Keratinocyte (primary cell): Measurements from ENCODE around the gene PRKAR1A. TPM values are rescaled to one million over a fixed set of nuclear protein-coding genes. Genes with fewer than 3 reads are reported as not detected.

Source experiments
- DNase-seq: peaks from one replicate; pipeline ENCODE4 v3.0.0-alpha.2; 2011; ENCODE audit warnings: low read depth, missing footprints, low spot score
- FAIRE-seq: peaks from 2 replicates; lab custom pipeline; 2011; peaks lifted over from hg19 to GRCh38; lab: Jason Lieb, UNC
- H2AFZ ChIP-seq: 2 replicates; pipeline ENCODE4 v1.6.0; 2012; ENCODE audit warnings: low read length, control low read depth, inconsistent platforms; ENCODE audit not compliant: control insufficient read depth
- H3K27ac ChIP-seq: 2 replicates; pipeline ENCODE4 v1.5.1; 2011; ENCODE audit warnings: low read length; ENCODE audit not compliant: control insufficient read depth, insufficient read depth
- H3K27me3 ChIP-seq: 3 replicates; pipeline ENCODE4 v1.6.0; 2011; ENCODE audit warnings: low read length; ENCODE audit not compliant: control insufficient read depth, insufficient read depth; ENCODE audit errors: extremely low read depth
- H3K36me3 ChIP-seq, 2 experiments: 2 replicates in 1 of 2; 3 replicates in 1 of 2; pipeline ENCODE4 v1.5.1; 2011; ENCODE audit warnings: low read length in 2 of 2, mild to moderate bottlenecking in 1 of 2; ENCODE audit not compliant: control insufficient read depth in 2 of 2, insufficient read depth in 2 of 2; ENCODE audit errors: extremely low read depth in 1 of 2
- H3K4me1 ChIP-seq: 3 replicates; pipeline ENCODE4 v1.5.1; 2011; ENCODE audit warnings: low read length; ENCODE audit not compliant: control insufficient read depth, insufficient read depth; ENCODE audit errors: extremely low read depth
- H3K4me2 ChIP-seq: 3 replicates; pipeline ENCODE4 v1.6.0; 2011; ENCODE audit warnings: low read depth, low read length; ENCODE audit not compliant: control insufficient read depth, insufficient read depth; ENCODE audit errors: extremely low read depth
- H3K4me3 ChIP-seq, 3 experiments: fragments of 200-600 bp in 1 of 3; sonication (generic) in 1 of 3; 2 replicates in 2 of 3; 3 replicates in 1 of 3; pipeline ENCODE4 v1.5.1; 2011 to 2016; ENCODE audit warnings: low read length in 3 of 3, mild to moderate bottlenecking in 3 of 3, control low read depth in 2 of 3, inconsistent platforms in 1 of 3, low read depth in 1 of 3, mixed read lengths in 1 of 3, mixed run types in 1 of 3, moderate library complexity in 1 of 3; ENCODE audit not compliant: control insufficient read depth in 2 of 3, insufficient read depth in 2 of 3; ENCODE audit errors: extremely low read depth in 1 of 3
- H3K79me2 ChIP-seq: 2 replicates; pipeline ENCODE4 v1.6.0; 2012; ENCODE audit warnings: low read length; ENCODE audit not compliant: control insufficient read depth, insufficient read depth
- H3K9ac ChIP-seq: 3 replicates; pipeline ENCODE4 v1.6.0; 2011; ENCODE audit warnings: low read length; ENCODE audit not compliant: control insufficient read depth, insufficient read depth; ENCODE audit errors: extremely low read depth
- H3K9me1 ChIP-seq: 3 replicates; pipeline ENCODE4 v1.6.0; 2011; ENCODE audit warnings: low read length; ENCODE audit not compliant: control insufficient read depth, insufficient read depth; ENCODE audit errors: extremely low read depth
- H3K9me3 ChIP-seq: 2 replicates; pipeline ENCODE4 v1.5.1; 2012; ENCODE audit warnings: low read depth, low read length; ENCODE audit not compliant: control insufficient read depth
- H4K20me1 ChIP-seq: 3 replicates; pipeline ENCODE4 v1.6.0; 2011; ENCODE audit warnings: low read length; ENCODE audit not compliant: control insufficient read depth, insufficient read depth; ENCODE audit errors: extremely low read depth
- EZH2 ChIP-seq: IDR thresholded peaks from one replicate; pipeline ENCODE4 v1.6.1; 2012; ENCODE audit warnings: inconsistent platforms, mild to moderate bottlenecking, low read length, moderate library complexity
- dilution Hi-C: fragments of 300-500 bp; cut with MboI; formaldehyde crosslinking; loops from one replicate; pipeline ENCODE4 v1.7.0; 2020; ENCODE audit warnings: low sequenced_read_pairs; ENCODE audit not compliant: extremely low pct_ligation_motif_present
- polyA plus RNA-seq, 5 experiments: library from polyadenylated mRNA; depleted of rRNA in 3 of 5; stranded (reverse) in 3 of 5; stranded (forward) in 1 of 5; unstranded in 1 of 5; fragments of >200 nt; gene quantifications; 1 replicate in 1 of 5; 2 replicates in 3 of 5; 3 replicates in 1 of 5; pipeline versions ENCODE4 v1.2.1 to v1.2.3, GENCODE V29; 2011 to 2012; ENCODE audit warnings: missing spikeins in 2 of 5, low read depth in 1 of 5, low replicate concordance in 1 of 5
- TF ChIP-seq, protein P1 (sequence below), 3 experiments: IDR thresholded peaks in 1 of 3; conservative IDR thresholded peaks in 1 of 3; optimal IDR thresholded peaks in 1 of 3; 2 replicates in 2 of 3; 3 replicates in 1 of 3; pipeline versions ENCODE3 to v1.5.1; 2011; ENCODE audit warnings: low read length in 3 of 3, mild to moderate bottlenecking in 3 of 3, moderate library complexity in 2 of 3, control low read depth in 1 of 3, inconsistent platforms in 1 of 3; ENCODE audit not compliant: insufficient read depth in 2 of 3; ENCODE audit errors: extremely low read depth in 1 of 3

Gene PRKAR1A
- polyA plus RNA-seq, 1 donor (not counting 4 experiments of a cell fraction or from before 2014, with no cell fraction given) = 212 TPM

DNA sequence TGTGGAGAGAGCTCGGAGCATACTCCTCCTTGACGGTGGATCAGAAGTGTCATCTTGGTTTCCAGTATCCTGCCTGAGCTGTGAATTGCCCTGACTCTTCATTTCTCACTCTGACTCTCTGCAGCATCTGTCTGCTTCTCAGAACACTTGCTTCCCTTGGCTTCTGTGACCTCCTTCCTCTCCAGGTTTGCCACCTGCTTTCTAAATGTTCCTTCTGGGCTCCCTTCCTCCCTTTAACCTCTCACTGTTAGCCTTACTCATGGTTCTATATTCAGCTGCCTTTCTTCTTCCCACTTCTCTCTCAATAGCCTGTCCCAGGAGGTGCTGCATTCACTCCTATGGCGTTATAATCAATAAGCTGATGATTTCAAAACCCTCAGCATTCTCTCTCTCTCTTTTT lies 11.2 kb upstream of the PRKAR1A start:
- H3K9me1 ChIP-seq = no peaks in the 10 kb centered on the region
- no peaks in the 10 kb centered on the region for H4K20me1 ChIP-seq
- no peak overlapping the region for H3K4me3 ChIP-seq
- no peaks in the 10 kb centered on the region for H3K4me1 ChIP-seq
- no peaks in the 10 kb centered on the region for H3K79me2 ChIP-seq
- no peaks in the 10 kb centered on the region for H3K9me3 ChIP-seq
- TF ChIP-seq EZH2 = no peak
- TF ChIP-seq, protein P1, sequence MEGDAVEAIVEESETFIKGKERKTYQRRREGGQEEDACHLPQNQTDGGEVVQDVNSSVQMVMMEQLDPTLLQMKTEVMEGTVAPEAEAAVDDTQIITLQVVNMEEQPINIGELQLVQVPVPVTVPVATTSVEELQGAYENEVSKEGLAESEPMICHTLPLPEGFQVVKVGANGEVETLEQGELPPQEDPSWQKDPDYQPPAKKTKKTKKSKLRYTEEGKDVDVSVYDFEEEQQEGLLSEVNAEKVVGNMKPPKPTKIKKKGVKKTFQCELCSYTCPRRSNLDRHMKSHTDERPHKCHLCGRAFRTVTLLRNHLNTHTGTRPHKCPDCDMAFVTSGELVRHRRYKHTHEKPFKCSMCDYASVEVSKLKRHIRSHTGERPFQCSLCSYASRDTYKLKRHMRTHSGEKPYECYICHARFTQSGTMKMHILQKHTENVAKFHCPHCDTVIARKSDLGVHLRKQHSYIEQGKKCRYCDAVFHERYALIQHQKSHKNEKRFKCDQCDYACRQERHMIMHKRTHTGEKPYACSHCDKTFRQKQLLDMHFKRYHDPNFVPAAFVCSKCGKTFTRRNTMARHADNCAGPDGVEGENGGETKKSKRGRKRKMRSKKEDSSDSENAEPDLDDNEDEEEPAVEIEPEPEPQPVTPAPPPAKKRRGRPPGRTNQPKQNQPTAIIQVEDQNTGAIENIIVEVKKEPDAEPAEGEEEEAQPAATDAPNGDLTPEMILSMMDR (optimal IDR thresholded peaks at IDR 0.05 in 1 of 3, IDR thresholded peaks at IDR 0.05 in 1 of 3, conservative IDR thresholded peaks at IDR 0.05 in 1 of 3; ENCODE audit: extremely low read depth in 1 of 3, insufficient read depth in 2 of 3, low read length in 3 of 3) = no peak
- no peaks in the 10 kb centered on the region for H3K27me3 ChIP-seq
- H3K9ac ChIP-seq = no peak overlapping the region
- H3K36me3 ChIP-seq = no peaks in the 10 kb centered on the region
- H2AFZ ChIP-seq = no peak overlapping the region
- H3K27ac ChIP-seq = no peak overlapping the region
- DNase-seq (no peak), FAIRE-seq (no peak)
- H3K4me2 ChIP-seq = no peak overlapping the region
- dilution Hi-C loops = no loop called here

DNA sequence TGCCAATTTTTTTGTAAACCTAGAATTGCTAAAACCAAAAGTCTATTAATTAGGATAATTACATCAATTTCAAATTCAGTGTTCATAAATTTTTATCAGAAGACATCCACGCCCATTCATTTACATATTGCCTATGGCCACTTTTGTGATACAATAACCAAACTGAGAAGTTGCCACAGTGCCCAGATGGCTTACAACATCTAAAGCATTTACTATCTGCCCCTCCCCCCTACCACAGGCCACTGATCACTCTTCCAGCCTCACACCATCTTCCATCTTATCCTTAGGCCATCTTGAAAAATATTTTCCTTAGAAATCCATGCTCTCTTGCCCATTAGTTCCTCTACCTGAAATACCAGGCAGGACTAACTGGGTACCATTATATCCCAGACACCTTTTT lies 6.3 kb upstream of the PRKAR1A start:
- Histone ChIP-seq H3K27ac (no peak overlapping the region), H4K20me1 (no peaks in the 10 kb centered on the region), H3K9me1 (no peaks in the 10 kb centered on the region), H3K4me3 (no peak overlapping the region), H3K9ac (no peak overlapping the region), H3K4me2 (no peak overlapping the region), H3K79me2 (no peaks in the 10 kb centered on the region), H3K9me3 (no peaks in the 10 kb centered on the region), H2AFZ (no peak overlapping the region), H3K4me1 (peaks cover 14% of the 10 kb centered on the region), H3K36me3 (no peaks in the 10 kb centered on the region), H3K27me3 (no peaks in the 10 kb centered on the region)
- dilution Hi-C loops = no loop called here
- TF ChIP-seq, protein P1 (optimal IDR thresholded peaks at IDR 0.05 in 1 of 3, IDR thresholded peaks at IDR 0.05 in 1 of 3, conservative IDR thresholded peaks at IDR 0.05 in 1 of 3; ENCODE audit: extremely low read depth in 1 of 3, insufficient read depth in 2 of 3, low read length in 3 of 3) = no peak
- no peak for TF ChIP-seq EZH2
- DNase-seq (no peak), FAIRE-seq (no peak)
